NCI-H226 (cell line): ENCODE data around the gene GASK1A.

ENCODE experiments used
- DNase-seq: peaks from one replicate; pipeline ENCODE4 v3.0.0-alpha.2; 2015

Gene GASK1A

DNA sequence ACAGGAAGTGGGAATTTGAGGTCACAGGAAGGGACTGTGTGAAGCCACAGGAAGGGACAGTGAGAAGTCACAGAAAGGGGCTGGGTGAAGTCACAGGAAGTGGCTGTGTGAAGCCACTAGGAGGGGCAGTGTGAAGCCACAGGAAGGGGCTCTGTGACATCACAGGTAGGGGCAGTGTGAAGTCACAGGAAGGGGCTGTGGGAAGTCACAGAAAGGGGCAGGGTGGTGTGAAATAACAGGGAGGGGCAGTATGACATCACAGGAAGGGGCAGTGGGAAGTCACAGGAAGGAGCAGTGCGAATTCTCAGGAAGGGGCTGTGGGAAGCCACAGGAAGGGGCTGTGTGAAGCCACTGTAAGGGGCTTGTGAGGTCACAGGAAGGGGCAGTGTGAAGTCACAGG, 35.8 kb downstream of the GASK1A start:
- DNase-seq = no peak

DNA sequence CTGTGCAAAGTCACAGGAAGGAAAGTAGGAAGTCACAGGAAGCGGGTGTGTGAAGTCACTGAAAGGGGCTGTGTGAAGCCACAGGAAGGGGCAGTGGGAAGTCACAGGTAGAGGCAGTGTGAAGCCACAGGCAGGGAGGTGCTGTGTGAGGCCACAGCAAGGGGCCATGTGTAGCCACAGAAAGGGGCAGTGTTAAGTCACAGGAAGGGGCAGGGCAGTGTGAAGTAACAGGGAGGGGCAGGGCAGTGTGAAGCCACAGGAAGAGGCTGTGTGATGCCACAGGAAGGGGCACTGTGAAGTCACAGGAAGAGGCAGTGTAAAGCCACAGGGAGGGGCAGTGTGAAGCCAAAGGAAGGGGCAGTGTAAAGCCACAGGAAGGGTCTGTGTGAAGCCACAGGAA, 36.5 kb downstream of the GASK1A start:
- no peak for DNase-seq

DNA sequence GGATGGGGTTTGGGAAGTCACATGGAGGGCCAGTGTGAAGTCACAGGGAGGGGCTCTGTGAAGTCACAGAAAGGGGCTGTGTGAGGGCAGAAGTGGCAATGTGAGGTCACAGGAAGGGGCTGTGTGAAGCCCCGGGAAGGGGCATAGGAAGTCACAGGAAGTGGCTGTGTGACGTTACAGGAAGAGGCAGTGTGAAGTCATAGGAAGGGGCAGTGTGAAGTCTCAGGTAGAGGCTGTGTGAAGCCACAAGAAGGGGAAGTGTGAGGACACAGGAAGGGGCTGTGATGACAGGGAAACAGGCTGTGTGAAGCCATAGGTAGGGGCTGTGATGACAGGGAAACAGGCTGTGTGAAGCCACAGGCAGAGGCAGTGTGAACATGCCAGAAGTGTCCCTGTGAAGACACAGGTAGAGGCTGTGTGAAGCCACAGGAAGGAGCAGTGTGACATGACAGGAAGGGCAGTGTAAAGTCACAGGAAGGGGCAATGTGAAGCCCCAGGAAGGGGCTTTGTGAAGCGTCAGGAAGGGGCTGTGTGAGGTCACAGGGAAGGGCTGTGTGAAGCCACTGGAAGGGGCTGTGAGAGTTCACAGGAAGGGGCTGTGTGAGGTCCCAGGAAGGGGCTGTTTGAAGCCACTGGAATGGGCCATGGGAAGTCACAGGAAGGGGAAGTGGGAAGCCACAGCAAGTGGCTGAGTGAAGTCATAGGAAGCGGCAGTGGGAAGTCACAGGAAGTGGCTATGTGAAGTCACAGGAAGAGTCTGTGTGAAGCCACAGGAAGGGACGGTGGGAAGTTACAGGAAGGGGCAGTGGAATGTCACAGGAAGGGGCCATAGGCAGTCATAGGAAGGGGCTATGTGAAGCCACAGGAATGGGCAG, 37.1 kb downstream of the GASK1A start:
- DNase-seq = no peak

DNA sequence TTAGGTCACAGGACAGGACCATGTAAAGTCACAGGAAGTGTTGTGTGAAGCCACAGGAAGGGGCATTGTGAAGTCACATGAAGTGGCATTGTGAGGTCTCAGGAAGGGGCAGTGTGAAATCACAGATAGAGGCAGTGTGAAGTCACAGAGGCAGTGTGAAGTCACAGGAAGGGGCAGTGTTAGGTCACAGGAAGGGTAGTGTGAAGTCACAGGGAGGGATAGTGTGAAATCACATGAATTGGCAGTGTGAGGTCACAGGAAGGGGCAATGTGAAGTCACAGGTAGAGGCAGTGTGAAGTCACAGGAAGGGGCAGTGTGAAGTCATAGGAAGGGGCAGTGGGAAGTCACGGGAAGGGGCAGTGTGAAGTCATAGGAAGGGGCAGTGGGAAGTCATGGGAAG, 37.9 kb downstream of the GASK1A start:
- DNase-seq = no peak

DNA sequence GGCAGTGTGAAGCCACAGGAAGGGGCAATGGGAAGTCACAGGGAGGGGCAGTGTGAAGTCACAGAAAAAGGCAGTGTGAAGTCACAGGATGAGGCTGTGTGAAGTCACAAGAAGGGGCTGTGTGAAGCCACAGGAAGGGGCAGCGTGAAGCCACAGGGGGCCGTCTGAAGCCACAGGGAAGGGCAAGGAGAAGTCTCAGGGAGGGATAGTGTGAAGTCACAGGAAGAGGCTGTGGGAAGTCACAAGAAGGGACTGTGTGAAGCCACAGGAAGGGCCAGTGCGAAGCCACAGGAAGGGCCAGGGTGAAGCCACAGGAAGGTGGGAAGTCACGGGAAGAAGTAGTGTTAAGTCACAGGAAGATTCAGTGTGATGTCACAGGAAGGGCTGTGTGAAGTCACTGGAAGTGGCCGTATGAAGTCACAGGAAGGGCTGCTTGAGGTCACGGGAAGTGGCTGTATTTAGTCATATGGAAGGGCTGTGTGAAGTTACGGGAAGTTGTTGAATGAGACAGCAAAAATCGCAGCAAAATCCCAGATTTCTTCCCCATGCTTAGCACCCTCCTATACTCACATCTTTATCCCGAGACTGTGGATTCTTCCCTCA, 38.6 kb downstream of the GASK1A start:
- no peak for DNase-seq

DNA sequence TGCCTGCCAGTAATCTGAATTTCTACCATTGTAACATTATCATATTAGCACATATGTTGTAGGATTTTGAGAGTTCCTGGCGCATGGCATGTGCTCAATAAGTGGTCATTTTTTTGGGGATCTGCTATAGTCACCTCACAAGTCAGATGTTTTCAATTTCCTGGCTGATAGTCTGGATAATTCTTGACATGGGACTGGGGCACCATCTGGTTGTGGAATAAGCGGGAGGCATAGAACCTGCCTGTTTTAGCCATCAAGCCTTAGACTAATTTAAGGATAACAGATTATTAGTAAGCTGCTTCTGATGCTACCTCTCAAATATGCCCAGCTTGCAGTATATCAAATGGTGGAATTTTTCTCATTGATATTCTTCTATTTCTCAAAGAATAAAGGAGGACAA, 39.1 kb downstream of the GASK1A start:
- DNase-seq = no peak

DNA sequence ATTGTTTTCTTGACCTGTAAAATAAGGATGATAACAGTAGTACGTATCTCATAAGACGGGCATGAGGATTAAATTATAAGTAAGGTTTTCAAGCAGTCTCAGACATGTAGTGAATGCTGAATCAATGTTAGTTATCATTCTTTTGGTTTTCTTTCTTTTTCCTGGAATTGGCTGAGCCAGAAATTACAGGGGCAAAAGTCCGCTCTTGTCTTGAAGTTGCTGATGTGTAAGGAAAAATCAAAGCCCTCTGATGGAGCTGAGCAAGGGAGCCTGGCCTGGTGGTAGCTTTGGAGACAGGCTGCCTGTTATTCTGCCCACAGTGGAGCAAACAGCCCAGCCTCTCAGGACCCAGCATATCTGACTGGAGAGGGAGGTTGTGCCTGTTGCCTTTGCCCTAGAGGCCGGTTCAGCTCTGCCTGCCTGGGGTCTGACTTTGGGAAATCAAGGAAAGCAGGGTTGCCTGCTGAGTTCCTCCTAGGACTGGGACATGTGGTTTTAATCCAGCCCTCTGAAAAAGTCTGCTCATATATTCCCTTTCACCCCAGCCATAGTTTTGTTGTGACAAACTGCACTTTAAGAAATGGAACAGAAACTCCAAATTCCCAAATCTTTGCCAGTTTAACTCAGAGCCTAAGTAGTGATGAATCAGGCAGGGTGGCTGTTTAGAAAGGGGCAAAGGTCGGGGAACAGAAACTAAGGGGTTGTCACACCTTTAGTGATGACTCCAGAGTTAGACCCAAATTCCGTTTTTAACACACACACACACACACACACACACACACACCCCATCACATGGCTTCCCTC, 40.1 kb downstream of the GASK1A start:
- no peak for DNase-seq

DNA sequence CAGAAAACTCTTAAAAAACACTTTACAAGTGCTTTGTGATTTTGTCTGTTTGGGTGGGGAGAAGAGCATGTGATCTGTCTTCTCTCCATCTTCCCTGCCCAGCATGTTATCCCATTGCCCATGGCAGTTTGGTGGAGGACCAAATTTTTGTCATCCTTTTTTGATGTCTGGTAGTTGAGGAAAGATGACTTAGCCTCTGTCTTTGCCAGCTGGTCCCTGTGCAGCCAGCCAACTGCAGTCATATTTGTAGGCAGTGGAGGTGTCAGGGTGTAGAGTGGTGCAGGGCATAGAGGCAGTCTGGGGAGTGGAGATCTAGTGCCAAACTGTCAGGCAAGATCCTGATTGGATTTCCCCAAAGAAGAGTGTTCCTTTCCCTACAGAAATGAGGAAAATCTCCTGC, 40.7 kb downstream of the GASK1A start:
- DNase-seq = no peak

DNA sequence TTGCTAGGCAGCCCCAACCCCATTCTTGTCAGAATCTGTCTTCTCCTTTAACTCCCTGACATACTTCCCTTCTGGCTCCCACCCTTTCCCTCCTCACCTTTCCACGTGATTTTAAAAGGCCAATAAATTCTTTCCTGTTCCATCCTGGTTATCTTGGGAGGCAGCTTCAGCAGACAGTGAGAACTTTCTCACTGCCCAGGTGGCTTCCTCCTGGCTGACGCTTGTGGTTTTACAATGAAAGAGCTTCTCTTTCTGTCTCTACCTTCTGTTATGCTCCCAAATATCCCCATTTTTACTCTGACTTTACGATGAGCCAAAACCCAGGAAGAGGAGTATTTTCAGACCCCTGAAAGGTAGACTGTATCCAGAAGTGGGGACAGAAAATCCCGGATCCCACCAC, 42.1 kb downstream of the GASK1A start:
- no peak for DNase-seq

DNA sequence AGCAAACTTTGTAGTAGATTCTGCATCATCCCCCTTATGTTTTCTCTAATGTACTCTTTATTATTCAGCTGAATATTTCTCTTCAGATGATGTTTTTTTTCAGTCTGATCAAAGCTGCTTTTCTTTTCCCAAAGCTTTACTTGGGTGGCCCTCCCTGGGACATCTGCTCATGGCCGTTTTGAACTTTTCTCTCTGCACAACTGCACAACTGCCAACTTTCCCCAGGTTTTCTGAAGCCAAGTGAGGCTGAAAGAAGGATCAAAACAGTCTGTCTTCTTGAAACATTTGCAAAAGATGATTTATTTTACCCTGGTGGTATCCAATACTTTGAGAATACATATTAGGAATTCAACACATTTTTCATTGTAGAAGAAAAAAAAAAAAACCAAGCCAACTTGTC, 43.0 kb downstream of the GASK1A start:
- no peak for DNase-seq

DNA sequence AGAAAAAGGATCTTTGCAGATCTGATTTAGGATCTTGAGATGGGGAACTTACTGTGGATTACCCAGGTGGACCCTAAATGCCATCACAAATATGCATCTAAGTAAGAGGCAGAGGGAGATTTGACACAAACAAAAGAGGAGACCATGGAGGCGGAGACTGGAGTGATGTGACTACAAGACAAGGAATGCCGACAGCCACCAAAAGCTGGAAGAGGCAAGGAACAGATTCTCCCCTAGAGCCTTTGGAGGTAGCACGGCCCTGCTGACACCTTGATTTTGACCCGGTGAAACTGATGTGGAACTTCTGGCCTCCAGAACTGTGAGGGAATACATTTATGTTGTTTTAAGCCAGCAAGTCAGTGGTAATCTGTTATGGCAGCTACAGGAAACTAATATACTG, 44.0 kb downstream of the GASK1A start:
- no peak for DNase-seq

DNA sequence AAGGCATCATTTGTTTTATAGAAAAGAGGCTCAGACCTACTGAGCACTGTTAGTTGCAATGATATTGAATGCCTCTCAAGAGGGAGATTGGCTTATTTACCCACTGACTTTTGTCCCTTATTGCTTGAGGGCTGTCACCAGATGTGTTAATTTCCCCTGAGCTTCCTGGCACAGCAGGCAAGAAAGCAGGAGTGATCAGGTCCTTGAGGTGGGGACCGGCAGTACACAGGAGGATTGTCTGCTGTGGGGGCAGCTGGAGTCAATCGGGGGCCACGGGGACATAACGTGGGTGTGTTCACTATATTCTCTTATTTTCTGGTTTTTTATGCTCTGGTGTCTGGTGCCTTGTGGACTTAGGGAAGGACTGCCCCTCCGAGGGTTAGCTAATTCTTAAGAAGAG, 44.6 kb downstream of the GASK1A start:
- DNase-seq = no peak

DNA sequence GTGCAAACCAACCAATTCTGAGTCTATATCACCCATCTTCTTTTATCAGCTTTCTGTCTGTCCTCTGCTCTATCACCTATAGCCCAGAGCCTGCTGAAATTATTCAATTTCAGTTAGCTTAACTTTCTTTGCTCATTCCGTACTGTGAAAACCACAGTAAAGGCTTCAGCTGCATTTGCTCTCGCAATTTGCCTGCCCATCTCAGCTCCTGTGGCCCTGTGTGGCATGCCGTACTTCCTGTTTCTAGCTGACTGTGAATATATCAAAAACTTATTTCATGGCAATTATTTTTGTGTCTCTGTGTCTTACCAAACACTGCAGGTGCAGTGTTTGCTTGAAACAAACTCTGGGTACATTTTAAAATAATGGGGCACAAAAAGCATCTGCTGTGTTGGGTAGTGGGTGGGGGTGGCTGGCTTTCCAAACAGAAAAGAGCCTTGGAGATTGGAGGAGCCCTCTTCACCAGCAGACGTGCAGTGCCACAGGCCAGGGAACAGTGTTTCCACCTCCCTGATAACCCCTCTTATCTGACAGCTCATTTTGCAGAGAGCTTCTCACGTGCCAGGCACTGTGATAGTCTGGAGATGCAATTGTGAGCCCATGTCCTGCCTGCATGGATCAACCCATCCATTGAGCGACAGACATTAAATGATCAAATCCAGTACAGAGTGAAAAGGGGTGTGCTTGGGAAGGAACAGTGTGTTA, 45.2 kb downstream of the GASK1A start:
- no peak for DNase-seq

DNA sequence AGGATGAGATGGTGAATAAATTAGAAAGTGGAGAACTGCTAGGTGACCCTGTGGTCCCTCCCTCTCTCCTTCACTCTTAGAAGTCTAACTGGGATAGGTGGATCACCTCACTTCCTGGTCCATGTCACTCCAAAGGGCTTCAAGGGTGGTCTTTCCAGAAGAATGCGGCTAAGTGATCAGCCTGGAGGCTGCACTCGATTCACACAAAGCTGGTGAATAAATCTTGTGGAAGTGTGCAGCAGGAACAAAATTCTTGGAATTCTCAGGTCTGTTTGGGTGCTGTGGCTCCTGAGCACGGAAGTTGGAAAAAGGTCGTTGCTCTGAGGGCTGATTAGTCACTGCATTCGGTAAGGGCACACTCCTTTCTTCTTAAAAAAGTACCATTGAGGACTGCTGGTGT, 46.3 kb downstream of the GASK1A start:
- DNase-seq = no peak

DNA sequence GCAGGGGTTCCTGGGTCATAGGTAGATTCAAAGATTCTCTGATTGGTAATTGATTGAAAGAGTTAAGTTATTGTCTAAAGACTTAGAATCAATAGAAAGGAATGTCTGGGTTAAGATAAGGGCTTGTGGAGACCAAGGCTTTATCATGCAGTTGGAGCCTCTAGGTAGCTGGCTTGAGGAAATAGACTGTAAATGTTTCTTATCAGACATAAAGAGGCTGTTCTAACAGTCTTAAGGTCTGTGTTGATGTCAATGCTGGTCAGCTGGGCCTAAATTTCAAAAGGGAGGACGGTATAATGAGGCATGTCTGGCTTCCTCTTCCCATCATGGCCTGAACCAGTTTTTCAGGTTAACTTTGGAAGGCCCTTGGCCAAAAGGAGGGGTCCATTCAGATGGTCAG, 48.9 kb downstream of the GASK1A start:
- DNase-seq = no peak

DNA sequence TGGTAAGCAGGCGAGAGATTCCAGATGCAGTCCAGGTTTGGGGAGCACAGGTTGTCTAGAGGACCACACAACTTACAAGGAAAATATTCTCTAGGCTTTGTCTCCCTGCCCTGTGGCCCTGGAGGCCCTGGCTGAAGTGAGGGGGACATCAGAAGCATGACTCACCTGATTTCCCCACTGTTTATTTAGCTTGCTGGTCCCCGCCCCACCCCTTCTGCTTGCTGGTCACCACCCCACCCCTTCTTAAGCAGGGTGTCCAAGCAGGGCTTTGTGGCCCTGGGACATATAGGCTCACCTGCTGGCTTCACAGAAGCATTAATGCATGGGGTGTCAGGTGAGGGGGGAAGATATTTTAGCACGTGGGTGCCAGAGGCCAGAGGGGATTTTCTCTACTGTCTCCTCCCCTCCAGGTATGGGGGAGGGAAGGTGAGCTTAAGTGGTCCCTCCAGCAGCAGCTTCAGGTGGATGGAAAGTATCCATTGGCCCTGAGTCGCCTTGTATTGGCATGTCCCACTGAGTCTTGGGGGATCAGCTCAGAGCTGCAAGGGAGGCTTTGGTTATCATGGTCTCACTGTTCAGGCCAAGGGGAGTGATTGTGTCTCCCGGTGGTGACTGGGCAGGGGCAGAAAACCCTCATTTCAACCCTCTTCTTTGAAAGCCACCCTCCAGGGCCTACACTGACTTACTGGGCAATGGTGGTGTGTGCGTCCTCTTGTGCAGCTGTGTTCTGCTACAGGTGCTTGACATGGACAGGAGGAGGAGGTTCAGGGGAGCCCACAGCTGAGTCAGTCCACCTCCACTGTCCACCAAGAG, 49.8 kb downstream of the GASK1A start:
- no peak for DNase-seq

DNA sequence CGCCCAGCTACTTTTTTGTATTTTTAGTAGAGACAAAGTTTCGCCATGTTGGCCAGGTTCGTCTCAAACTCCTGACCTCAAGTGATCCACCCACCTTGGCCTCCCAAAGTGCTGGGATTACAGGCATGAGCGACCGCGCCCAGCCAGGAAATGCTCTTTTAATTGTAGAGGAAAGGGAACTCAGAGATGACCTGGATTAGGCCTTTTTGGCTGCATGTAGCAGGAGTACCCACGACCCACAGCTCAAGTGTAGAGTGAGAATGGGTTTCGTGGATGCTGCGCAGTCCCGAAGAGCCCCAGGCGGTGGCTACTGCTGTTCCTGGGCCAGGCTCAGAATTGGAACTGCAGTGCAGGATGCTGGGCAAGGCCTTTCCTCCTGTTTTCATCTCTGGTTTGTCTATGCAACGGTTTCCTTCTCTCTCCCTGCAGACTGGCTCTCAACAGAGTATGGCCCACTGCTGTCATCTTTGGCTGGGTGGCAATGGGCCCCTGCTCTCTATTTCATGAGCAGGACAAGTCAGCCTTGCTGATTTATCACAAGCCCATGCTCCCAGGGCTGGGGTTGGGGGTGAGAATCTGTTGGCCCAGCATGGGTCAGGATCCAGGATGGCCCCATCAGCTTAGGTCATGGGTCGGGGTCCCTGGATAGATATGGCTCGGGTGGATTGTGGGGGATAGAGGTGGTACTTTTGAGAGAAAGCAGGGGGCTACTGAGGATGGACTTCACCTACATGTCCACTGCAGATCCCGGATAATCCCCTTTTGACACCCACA, 51.2 kb downstream of the GASK1A start:
- DNase-seq = no peak

DNA sequence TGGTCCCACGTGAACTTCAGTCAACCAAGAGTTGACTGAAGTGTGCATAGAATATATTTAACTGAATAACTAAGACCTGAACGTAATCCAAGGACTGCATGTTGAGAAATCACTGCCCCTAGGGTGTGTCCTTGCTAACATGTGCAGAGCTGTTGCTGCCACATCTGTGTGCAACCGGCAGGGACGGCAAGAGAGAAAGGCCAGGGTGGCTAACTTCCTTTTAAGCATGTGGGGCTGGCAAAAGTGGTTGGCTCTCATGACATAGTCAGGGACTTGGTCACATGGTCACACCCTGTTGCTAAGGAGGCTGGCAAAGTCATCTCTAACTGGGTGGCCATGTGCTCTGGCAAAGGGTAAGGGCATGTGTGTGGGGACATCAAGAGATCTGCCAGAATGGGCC, 52.4 kb downstream of the GASK1A start:
- no peak for DNase-seq

DNA sequence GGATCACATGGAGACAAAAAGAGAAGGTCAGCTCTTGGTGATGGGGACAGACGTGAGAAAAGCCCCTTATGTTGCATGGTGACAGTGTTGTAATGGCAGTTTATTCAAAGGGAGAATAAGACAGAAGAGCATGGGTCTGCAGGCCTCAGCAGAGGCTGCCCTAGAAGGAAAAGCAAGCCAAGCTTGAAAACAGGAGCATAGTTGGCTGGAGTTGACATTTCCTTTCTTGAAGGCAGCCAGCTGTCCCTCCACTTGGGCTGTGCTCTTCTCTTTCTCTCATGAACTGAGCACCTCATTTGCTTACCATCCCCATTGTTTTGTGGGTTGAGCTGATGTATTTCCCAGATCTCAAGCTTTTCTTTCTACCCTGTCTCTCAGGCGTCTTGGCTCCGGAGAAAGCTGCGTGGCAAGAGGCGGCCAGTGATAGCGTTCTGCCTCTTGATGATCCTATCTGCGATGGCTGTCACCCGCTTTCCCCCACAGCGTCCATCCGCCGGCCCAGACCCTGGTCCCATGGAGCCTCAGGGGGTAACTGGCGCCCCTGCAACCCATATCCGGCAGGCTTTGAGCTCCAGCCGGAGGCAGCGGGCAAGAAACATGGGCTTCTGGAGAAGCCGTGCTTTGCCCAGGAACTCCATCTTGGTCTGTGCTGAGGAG, 52.9 kb downstream of the GASK1A start:
- DNase-seq = no peak

DNA sequence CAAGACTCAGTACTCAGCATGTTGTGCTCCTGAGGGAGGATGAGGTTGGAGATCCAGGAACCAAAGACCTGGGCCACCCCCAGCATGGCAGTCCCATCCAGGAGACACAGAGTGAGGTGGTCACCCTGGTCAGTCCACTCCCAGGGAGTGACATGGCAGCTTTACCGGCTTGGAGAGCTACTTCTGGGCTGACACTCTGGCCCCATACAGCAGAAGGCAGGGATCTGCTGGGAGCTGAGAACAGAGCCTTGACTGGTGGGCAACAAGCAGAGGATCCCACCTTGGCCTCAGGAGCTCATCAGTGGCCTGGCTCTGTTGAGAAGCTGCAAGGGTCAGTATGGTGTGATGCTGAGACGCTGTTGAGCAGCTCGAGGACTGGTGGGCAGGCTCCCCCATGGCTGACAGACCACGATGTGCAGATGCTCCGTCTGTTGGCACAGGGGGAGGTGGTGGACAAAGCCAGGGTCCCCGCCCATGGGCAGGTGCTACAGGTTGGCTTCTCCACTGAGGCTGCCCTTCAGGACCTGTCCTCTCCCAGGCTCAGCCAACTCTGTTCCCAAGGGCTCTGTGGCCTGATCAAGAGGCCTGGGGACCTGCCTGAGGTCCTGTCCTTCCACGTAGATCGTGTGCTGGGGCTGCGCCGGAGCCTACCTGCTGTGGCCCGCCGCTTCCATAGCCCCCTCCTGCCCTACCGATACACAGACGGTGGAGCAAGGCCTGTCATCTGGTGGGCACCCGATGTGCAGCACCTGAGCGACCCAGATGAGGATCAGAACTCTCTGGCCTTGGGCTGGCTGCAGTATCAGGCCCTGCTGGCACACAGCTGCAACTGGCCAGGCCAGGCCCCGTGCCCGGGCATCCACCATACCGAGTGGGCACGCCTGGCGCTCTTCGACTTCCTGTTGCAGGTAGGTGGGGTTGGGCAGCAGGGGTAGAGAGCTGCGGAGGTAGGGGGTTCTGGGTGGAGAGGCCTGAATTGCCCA, 53.8 kb downstream of the GASK1A start:
- DNase-seq = no peak
